DND-41 (cell line): ENCODE results near the gene ASCC2.

ENCODE experiments used
- CTCF ChIP-seq: IDR thresholded peaks from 2 replicates; pipeline ENCODE4 v1.5.1; 2012; ENCODE audit warnings: borderline replicate concordance, low read length, moderate library complexity, mild to moderate bottlenecking; ENCODE audit not compliant: poor library complexity, severe bottlenecking; ENCODE audit errors: extremely low read depth
- EZH2 ChIP-seq: IDR thresholded peaks from 3 replicates; pipeline ENCODE4 v1.6.1; 2012; ENCODE audit warnings: borderline replicate concordance, low read depth, mild to moderate bottlenecking, moderate library complexity, low read length, inconsistent platforms; ENCODE audit not compliant: severe bottlenecking

- no peak for TF ChIP-seq CTCF
- no peak for TF ChIP-seq EZH2
Measured at GRCh38 chr22:29831958-29832357, 6.1 kb downstream of the ASCC2 start.
